Measurements from ENCODE around the gene ANXA11. TPM values are rescaled to one million over a fixed set of nuclear protein-coding genes. Genes with fewer than 3 reads are reported as not detected.
A peak's percentile ranks its signal among the peaks of the same experiment; 100 is the strongest.

ANXA11 gene
- total and polyA plus RNA-seq, 2 of the 4 experiments (the other 2 are of a cell fraction), result 39.4 to 109 TPM

DNA sequence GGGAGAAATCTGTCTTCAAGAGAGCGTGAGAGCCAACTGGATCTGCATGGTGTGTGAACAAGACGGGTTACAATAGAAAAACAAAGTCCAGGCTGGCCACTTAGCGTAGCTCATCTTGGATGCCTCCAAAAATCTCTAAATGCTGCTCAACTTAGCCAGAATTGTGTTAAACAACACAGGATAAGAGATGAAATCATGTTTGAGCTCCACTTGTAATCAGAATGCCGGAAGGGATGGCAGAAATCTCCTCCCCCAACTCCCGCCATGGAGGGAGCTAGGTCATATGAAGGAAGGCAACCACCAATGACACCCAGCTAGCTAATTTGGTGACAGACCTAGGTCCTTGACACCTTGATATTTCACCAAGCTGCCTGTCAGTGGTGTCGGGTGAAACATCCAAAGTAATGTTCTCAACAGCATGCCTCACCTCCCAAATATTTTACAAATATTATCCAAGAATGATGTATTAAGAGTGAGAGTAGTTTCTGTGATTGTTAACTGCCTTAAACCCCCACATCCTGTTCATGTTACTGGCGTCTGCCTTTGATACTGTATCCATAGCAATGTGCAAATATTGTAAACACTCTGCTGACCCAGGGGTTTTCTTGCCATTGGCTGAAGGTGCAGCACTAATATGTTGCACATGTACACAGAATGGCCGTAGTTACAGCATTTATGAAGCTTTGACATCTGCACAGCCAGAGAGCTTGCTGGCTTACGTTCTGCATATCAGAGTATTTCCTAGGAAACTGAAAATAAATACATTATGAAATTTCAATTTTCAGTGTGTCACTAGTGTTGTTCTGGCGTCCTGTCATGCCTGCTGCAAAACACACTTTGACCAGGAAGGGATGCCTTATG, 101.0 kb downstream of the ANXA11 start:
- ATAC-seq (ENCODE audit: low read depth) (peak; percentile 96), DNase-seq (peak; percentile 90)
- WGBS, 2 experiments (ENCODE audit: extremely low coverage in 2 of 2, insufficient read length in 1 of 2), result 10% methylated on average over 2 of the region's 10 CpGs; no CpG with 5 or more reads in 1 of the 2 experiments
- Histone ChIP-seq H4K8ac (ENCODE audit: low read depth in 2 of 2, low read length in 2 of 2) (no peak overlapping the region), H3K27ac (ENCODE audit: insufficient read depth, low read length) (peak overlapping the region; percentile 42; the same call in 1 of the 2 replicates), H3K23ac (ENCODE audit: low read depth, low read length) (no peak overlapping the region), H2BK5ac (ENCODE audit: low read depth, low read length, poor library complexity, severe bottlenecking) (no peak overlapping the region), H3K14ac (replicated peaks; ENCODE audit: low read depth, low read length) (no peak overlapping the region), H3K4me3 (ENCODE audit: insufficient read depth, low read depth, low read length) (no peak overlapping the region), H3K18ac (ENCODE audit: low read depth, low read length) (no peak overlapping the region), H2AFZ (replicated peaks; ENCODE audit: low read length, poor library complexity) (peak overlapping the region; percentile 14), H3K4me1 (ENCODE audit: control insufficient read depth, insufficient read depth, low read length) (no peaks in the 10 kb centered on the region; the same call in 1 of the 2 replicates), H3K56ac (ENCODE audit: extremely low read depth, insufficient read depth, low read length) (no peak overlapping the region), H3K27me3 (ENCODE audit: control insufficient read depth, insufficient read depth, low read length) (no peaks in the 10 kb centered on the region; the same call in 1 of the 2 replicates), H3K9me3 (ENCODE audit: control insufficient read depth, insufficient read depth, low read length) (peaks cover 12% of the 10 kb centered on the region), H3K4ac (ENCODE audit: low read depth, low read length) (no peak overlapping the region), H3K79me1 (ENCODE audit: low read depth in 1 of 2, low read length in 2 of 2) (no peaks in the 10 kb centered on the region), H4K20me1 (ENCODE audit: insufficient read depth, low read length) (no peaks in the 10 kb centered on the region), H4K5ac (ENCODE audit: low read depth, low read length) (no peak overlapping the region), H3K4me2 (ENCODE audit: low read depth, low read length) (peak overlapping the region; percentile 50), H3K9me1 (ENCODE audit: insufficient read depth, low read length) (no peaks in the 10 kb centered on the region), H2BK15ac (ENCODE audit: low read depth, low read length) (no peak overlapping the region), H2BK20ac (ENCODE audit: low read depth, low read length) (no peak overlapping the region), H4K91ac (ENCODE audit: insufficient read depth, low read depth, low read length) (no peak overlapping the region), H2AK9ac (replicated peaks; ENCODE audit: low read depth, low read length, poor library complexity) (no peak overlapping the region), H2AK5ac (ENCODE audit: low read depth, low read length) (no peak overlapping the region), H3K9ac (ENCODE audit: low read depth, low read length) (no peak overlapping the region), H3K36me3 (ENCODE audit: control insufficient read depth, insufficient read depth, low read length) (no peaks in the 10 kb centered on the region), H2BK120ac (ENCODE audit: low read depth, low read length) (no peak overlapping the region)
- no TSS peak for BruUV-seq (replicated peaks)
- dilution Hi-C loops (cut with HindIII; ENCODE audit: low sequenced_read_pairs, unreplicated experiment), result no loop called here
- in situ Hi-C loops (cut with MboI; ENCODE audit: low sequenced_read_pairs), result no loop called here
- intact Hi-C loops (cut with micrococcal nuclease), result no loop called here
- TF ChIP-seq, protein P1, sequence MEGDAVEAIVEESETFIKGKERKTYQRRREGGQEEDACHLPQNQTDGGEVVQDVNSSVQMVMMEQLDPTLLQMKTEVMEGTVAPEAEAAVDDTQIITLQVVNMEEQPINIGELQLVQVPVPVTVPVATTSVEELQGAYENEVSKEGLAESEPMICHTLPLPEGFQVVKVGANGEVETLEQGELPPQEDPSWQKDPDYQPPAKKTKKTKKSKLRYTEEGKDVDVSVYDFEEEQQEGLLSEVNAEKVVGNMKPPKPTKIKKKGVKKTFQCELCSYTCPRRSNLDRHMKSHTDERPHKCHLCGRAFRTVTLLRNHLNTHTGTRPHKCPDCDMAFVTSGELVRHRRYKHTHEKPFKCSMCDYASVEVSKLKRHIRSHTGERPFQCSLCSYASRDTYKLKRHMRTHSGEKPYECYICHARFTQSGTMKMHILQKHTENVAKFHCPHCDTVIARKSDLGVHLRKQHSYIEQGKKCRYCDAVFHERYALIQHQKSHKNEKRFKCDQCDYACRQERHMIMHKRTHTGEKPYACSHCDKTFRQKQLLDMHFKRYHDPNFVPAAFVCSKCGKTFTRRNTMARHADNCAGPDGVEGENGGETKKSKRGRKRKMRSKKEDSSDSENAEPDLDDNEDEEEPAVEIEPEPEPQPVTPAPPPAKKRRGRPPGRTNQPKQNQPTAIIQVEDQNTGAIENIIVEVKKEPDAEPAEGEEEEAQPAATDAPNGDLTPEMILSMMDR (conservative IDR thresholded peaks at IDR 0.05; ENCODE audit: low read depth, low read length), result no peak
- no peak for TF ChIP-seq MXI1 (IDR thresholded peaks at IDR 0.05; ENCODE audit: borderline replicate concordance, low read depth, low read length)
- no peak for TF ChIP-seq MAZ (IDR thresholded peaks at IDR 0.05; ENCODE audit: borderline replicate concordance, low read depth, low read length)
- peak; percentile 55 for TF ChIP-seq MAFK (IDR thresholded peaks at IDR 0.05; ENCODE audit: low read depth, low read length)
- TF ChIP-seq RAD21 (IDR thresholded peaks at IDR 0.05; ENCODE audit: low read length), result no peak
- TF ChIP-seq CEBPB (IDR thresholded peaks at IDR 0.05; ENCODE audit: low read depth, low read length), result peak; percentile 22; the same call in 1 of the 2 replicates
- no peak for TF ChIP-seq NFE2L2 (IDR thresholded peaks at IDR 0.05; ENCODE audit: low read depth, low read length)
- no peak for TF ChIP-seq BHLHE40 (IDR thresholded peaks at IDR 0.05; ENCODE audit: low read depth, low read length)
- TF ChIP-seq, protein P2, sequence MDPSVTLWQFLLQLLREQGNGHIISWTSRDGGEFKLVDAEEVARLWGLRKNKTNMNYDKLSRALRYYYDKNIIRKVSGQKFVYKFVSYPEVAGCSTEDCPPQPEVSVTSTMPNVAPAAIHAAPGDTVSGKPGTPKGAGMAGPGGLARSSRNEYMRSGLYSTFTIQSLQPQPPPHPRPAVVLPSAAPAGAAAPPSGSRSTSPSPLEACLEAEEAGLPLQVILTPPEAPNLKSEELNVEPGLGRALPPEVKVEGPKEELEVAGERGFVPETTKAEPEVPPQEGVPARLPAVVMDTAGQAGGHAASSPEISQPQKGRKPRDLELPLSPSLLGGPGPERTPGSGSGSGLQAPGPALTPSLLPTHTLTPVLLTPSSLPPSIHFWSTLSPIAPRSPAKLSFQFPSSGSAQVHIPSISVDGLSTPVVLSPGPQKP (IDR thresholded peaks at IDR 0.05; ENCODE audit: borderline replicate concordance, low read depth, low read length), result no peak
- no peak for TF ChIP-seq SMC3 (IDR thresholded peaks at IDR 0.05; ENCODE audit: low read depth, low read length)
- TF ChIP-seq FOS (IDR thresholded peaks at IDR 0.05; ENCODE audit: low read depth, low read length), result no peak
- no peak for TF ChIP-seq RCOR1 (IDR thresholded peaks at IDR 0.05; ENCODE audit: insufficient replicate concordance, low read length)
- ChIA-PET POLR2A (ENCODE audit: unreplicated experiment) (no interaction called here), CTCF (interaction anchor here (0.6 to 0.9 kb wide), 2 partner anchors 13 to 155 kb away, joined by 3 read pairs; no protein-coding TSS in a partner anchor)
